ENCODE data around the gene PPP2R5D. TPM values are rescaled to one million over a fixed set of nuclear protein-coding genes. Genes with fewer than 3 reads are reported as not detected.
"Not testable (repeated sequence)": the region's sequence is repeated elsewhere in the genome, so short reads cannot be mapped to it uniquely, and the experiment has no call there.

PPP2R5D gene
- total RNA-seq, 1 donor from 2014 or later, result 33.4 TPM

- DNase-seq (ENCODE audit: low read depth), result no peak
- Histone ChIP-seq H3K36me3 (ENCODE audit: control insufficient read depth, insufficient read depth, low read length) (no peaks in the 10 kb centered on the region), H3K4me3 (ENCODE audit: low read depth, low read length) (no peak overlapping the region), H3K27me3 (ENCODE audit: control insufficient read depth, insufficient read depth, low read length) (no peaks in the 10 kb centered on the region)
- TF ChIP-seq, protein P1, sequence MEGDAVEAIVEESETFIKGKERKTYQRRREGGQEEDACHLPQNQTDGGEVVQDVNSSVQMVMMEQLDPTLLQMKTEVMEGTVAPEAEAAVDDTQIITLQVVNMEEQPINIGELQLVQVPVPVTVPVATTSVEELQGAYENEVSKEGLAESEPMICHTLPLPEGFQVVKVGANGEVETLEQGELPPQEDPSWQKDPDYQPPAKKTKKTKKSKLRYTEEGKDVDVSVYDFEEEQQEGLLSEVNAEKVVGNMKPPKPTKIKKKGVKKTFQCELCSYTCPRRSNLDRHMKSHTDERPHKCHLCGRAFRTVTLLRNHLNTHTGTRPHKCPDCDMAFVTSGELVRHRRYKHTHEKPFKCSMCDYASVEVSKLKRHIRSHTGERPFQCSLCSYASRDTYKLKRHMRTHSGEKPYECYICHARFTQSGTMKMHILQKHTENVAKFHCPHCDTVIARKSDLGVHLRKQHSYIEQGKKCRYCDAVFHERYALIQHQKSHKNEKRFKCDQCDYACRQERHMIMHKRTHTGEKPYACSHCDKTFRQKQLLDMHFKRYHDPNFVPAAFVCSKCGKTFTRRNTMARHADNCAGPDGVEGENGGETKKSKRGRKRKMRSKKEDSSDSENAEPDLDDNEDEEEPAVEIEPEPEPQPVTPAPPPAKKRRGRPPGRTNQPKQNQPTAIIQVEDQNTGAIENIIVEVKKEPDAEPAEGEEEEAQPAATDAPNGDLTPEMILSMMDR (IDR thresholded peaks at IDR 0.05; ENCODE audit: insufficient read depth, low read length, poor library complexity, severe bottlenecking), result no peak
These were observed 4.2 kb downstream of the PPP2R5D start for GRCh38 chr6:42988486-42989020.

DNA sequence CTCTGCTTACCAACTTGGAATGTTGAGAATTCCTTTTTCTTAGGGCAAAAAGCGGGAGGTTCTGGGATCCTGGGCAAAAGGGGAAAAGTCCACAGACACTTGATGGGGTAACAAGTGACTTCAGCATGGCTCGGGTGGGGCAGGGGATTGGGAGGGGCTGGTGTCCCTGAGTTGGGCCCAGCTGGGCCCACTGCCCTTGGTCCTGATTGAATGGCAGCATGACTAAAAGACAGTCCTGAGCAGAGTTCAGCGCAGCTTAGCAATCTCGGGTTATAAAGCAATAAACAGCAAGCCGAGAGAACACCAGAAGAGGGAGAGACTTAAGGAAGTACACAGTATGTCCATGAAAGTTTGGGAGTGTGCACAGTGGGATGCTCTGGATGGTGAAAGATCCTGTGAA, 5.6 kb downstream of the PPP2R5D start:
- no peaks in the 10 kb centered on the region for H3K36me3 ChIP-seq (ENCODE audit: control insufficient read depth, insufficient read depth, low read length)
- no peak for DNase-seq (ENCODE audit: low read depth)
- H3K4me3 ChIP-seq (ENCODE audit: low read depth, low read length), result no peak overlapping the region
- H3K27me3 ChIP-seq (ENCODE audit: control insufficient read depth, insufficient read depth, low read length), result no peaks in the 10 kb centered on the region
- TF ChIP-seq, protein P1 (IDR thresholded peaks at IDR 0.05; ENCODE audit: insufficient read depth, low read length, poor library complexity, severe bottlenecking), result no peak

DNA sequence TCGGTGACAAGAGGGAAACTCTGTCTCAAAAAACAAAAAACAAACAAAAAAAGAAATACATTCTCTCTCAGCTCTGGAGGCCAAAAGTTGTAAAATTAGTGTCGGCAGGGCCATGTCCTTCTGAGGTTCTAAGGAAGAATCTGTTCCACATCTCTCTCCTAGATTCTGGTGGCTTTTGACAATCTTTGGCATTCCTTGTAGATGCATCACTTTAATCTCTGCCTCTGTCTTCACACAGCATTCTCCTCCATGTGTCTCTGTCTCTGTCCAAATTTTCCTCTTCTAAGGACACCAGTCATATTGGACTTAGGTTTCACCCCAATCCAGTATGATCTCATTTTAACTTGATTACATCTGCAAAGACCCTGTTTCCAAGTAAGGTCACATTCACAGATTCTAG, 9.1 kb downstream of the PPP2R5D start:
- Histone ChIP-seq H3K27me3 (ENCODE audit: control insufficient read depth, insufficient read depth, low read length) (no peaks in the 10 kb centered on the region), H3K4me3 (ENCODE audit: low read depth, low read length) (no peak overlapping the region), H3K36me3 (ENCODE audit: control insufficient read depth, insufficient read depth, low read length) (no peaks in the 10 kb centered on the region)
- no peak for DNase-seq (ENCODE audit: low read depth)
- TF ChIP-seq, protein P1 (IDR thresholded peaks at IDR 0.05; ENCODE audit: insufficient read depth, low read length, poor library complexity, severe bottlenecking), result no peak

- Histone ChIP-seq H3K36me3 (ENCODE audit: control insufficient read depth, insufficient read depth, low read length) (peaks cover 2% of the 10 kb centered on the region), H3K27me3 (ENCODE audit: control insufficient read depth, insufficient read depth, low read length) (no peaks in the 10 kb centered on the region), H3K4me3 (ENCODE audit: low read depth, low read length) (no peak overlapping the region)
- DNase-seq (ENCODE audit: low read depth), result no peak
- TF ChIP-seq, protein P1 (IDR thresholded peaks at IDR 0.05; ENCODE audit: insufficient read depth, low read length, poor library complexity, severe bottlenecking), result peak; percentile 15
These were observed 12.1 kb downstream of the PPP2R5D start for GRCh38 chr6:42996513-42996912.

GRCh38 chr6:42998205-42998604, 13.8 kb downstream of the PPP2R5D start:
- H3K4me3 ChIP-seq (ENCODE audit: low read depth, low read length); DNase-seq (ENCODE audit: low read depth); H3K36me3 ChIP-seq (ENCODE audit: control insufficient read depth, insufficient read depth, low read length); H3K27me3 ChIP-seq (ENCODE audit: control insufficient read depth, insufficient read depth, low read length): not testable (repeated sequence)

GRCh38 chr6:43001843-43002242, 17.5 kb downstream of the PPP2R5D start:
- Histone ChIP-seq H3K4me3 (ENCODE audit: low read depth, low read length) (no peak overlapping the region), H3K36me3 (ENCODE audit: control insufficient read depth, insufficient read depth, low read length) (peaks cover 3% of the 10 kb centered on the region), H3K27me3 (ENCODE audit: control insufficient read depth, insufficient read depth, low read length) (no peaks in the 10 kb centered on the region)
- TF ChIP-seq, protein P1 (IDR thresholded peaks at IDR 0.05; ENCODE audit: insufficient read depth, low read length, poor library complexity, severe bottlenecking), result no peak
- DNase-seq (ENCODE audit: low read depth), result no peak
